GM23338 (cell line): Measurements from ENCODE around the gene MYOM3. TPM values are rescaled to one million over a fixed set of nuclear protein-coding genes. Genes with fewer than 3 reads are reported as not detected.

ENCODE experiments used
- ATAC-seq: fragments of 200-7000 bp; cut with Tn5 transposase; 3 replicates; pipeline ENCODE4 v1.9.1; 2020
- DNase-seq: peaks from one replicate; pipeline ENCODE4 v3.0.0-alpha.2; 2015; ENCODE audit warnings: low spot score
- H2AFZ ChIP-seq: fragments of 200-600 bp; sonication (generic); 2 replicates; pipeline ENCODE4 v1.8.0; 2016; ENCODE audit warnings: antibody characterized with exemption, mild to moderate bottlenecking, moderate library complexity
- H3F3A ChIP-seq: fragments of 200-600 bp; sonication (generic); replicated peaks from 2 replicates; pipeline ENCODE4 v1.8.0; 2017; ENCODE audit warnings: antibody characterized with exemption, mixed run types, low read depth
- H3K27ac ChIP-seq: fragments of 200-600 bp; sonication (generic); 2 replicates; pipeline ENCODE4 v1.6.1; 2016; ENCODE audit warnings: low read depth
- H3K27me3 ChIP-seq: fragments of 200-600 bp; sonication (generic); 2 replicates; pipeline ENCODE4 v1.8.0; 2016; ENCODE audit warnings: mild to moderate bottlenecking, mixed run types, moderate library complexity; ENCODE audit not compliant: insufficient read depth
- H3K36me3 ChIP-seq: fragments of 200-600 bp; sonication (generic); 2 replicates; pipeline ENCODE4 v1.8.0; 2016; ENCODE audit warnings: mild to moderate bottlenecking; ENCODE audit not compliant: insufficient read depth
- H3K4me1 ChIP-seq: fragments of 200-600 bp; sonication (generic); 2 replicates; pipeline ENCODE4 v1.8.0; 2016; ENCODE audit warnings: mild to moderate bottlenecking, moderate library complexity; ENCODE audit not compliant: insufficient read depth
- H3K4me2 ChIP-seq: fragments of 200-600 bp; sonication (generic); 2 replicates; pipeline ENCODE4 v1.7.1; 2017; ENCODE audit warnings: mixed run types
- H3K4me3 ChIP-seq: fragments of 200-600 bp; sonication (generic); 2 replicates; pipeline ENCODE4 v1.6.1; 2016; ENCODE audit warnings: mixed run types
- H3K79me2 ChIP-seq: fragments of 200-600 bp; sonication (generic); replicated peaks from 2 replicates; pipeline ENCODE4 v1.8.0; 2017; ENCODE audit warnings: mild to moderate bottlenecking; ENCODE audit not compliant: insufficient read depth
- H3K9me2 ChIP-seq: fragments of 200-600 bp; sonication (generic); 2 replicates; pipeline ENCODE4 v1.8.0; 2017; ENCODE audit not compliant: insufficient read depth
- H4K20me1 ChIP-seq: fragments of 200-600 bp; sonication (generic); replicated peaks from 2 replicates; pipeline ENCODE4 v1.8.0; 2017; ENCODE audit warnings: mild to moderate bottlenecking; ENCODE audit not compliant: insufficient read depth
- H3K27ac Mint-ChIP-seq: 2 replicates; pipeline ENCODE4 v1.8.0; 2020; ENCODE audit warnings: inconsistent platforms, mild to moderate bottlenecking, moderate library complexity, mixed read lengths
- H3K27me3 Mint-ChIP-seq: 3 replicates; pipeline ENCODE4 v1.8.0; 2022; ENCODE audit warnings: low read depth, mild to moderate bottlenecking, moderate library complexity, mixed read lengths, inconsistent platforms; ENCODE audit not compliant: insufficient read depth, poor library complexity
- H3K36me3 Mint-ChIP-seq: 3 replicates; pipeline ENCODE4 v1.8.0; 2021; ENCODE audit warnings: low read depth, mild to moderate bottlenecking, inconsistent platforms, moderate library complexity, mixed read lengths
- H3K4me1 Mint-ChIP-seq: 3 replicates; pipeline ENCODE4 v1.8.0; 2020; ENCODE audit warnings: mild to moderate bottlenecking, inconsistent platforms, mixed read lengths
- H3K4me3 Mint-ChIP-seq: 3 replicates; pipeline ENCODE4 v1.8.0; 2021; ENCODE audit warnings: moderate library complexity, mild to moderate bottlenecking, inconsistent platforms, mixed read lengths
- H3K9me3 Mint-ChIP-seq: 3 replicates; pipeline ENCODE4 v1.8.0; 2020; ENCODE audit warnings: moderate library complexity, mild to moderate bottlenecking, inconsistent platforms, mixed read lengths
- CREB1 ChIP-seq: fragments of 250-450 bp; sonication (Bioruptor Pico); IDR thresholded peaks from 2 replicates; pipeline ENCODE4 v1.5.0; 2020; ENCODE audit warnings: low read depth, mild to moderate bottlenecking, moderate library complexity
- CTCF ChIP-seq, 2 experiments: fragments of 200-600 bp in 1 of 2; sonication (generic) in 1 of 2; conservative IDR thresholded peaks; 2 replicates each; pipeline versions ENCODE4 v1.5.1 to v1.6.1; 2016 to 2017; ENCODE audit warnings: antibody characterized with exemption in 2 of 2, low read depth in 2 of 2, mild to moderate bottlenecking in 2 of 2, moderate library complexity in 1 of 2
- ETS1 ChIP-seq: IDR thresholded peaks from 2 replicates; pipeline ENCODE4 v1.6.1; 2016; ENCODE audit warnings: antibody characterized with exemption
- EZH2 ChIP-seq: fragments of 200-600 bp; sonication (generic); IDR thresholded peaks from one replicate; pipeline ENCODE4 v1.8.0; 2017; ENCODE audit warnings: antibody characterized with exemption, mild to moderate bottlenecking, low read depth; ENCODE audit not compliant: unreplicated experiment
- EZH2phosphoT487 ChIP-seq: fragments of 200-600 bp; sonication (generic); IDR thresholded peaks from one replicate; pipeline ENCODE4 v1.8.1; 2018; ENCODE audit warnings: antibody characterized with exemption; ENCODE audit not compliant: unreplicated experiment
- JUNB ChIP-seq: IDR thresholded peaks from one replicate; pipeline ENCODE4 v1.6.1; 2016; ENCODE audit warnings: antibody characterized with exemption; ENCODE audit not compliant: unreplicated experiment
- NANOG ChIP-seq: IDR thresholded peaks from 2 replicates; pipeline ENCODE4 v1.6.1; 2016; ENCODE audit warnings: antibody characterized with exemption, borderline replicate concordance
- POLR2AphosphoS5 ChIP-seq: IDR thresholded peaks from 2 replicates; pipeline ENCODE4 v1.6.1; 2016; ENCODE audit warnings: antibody characterized with exemption, low read depth
- REST ChIP-seq: IDR thresholded peaks from one replicate; pipeline ENCODE4 v1.6.1; 2018; ENCODE audit warnings: antibody characterized with exemption; ENCODE audit not compliant: unreplicated experiment
- STAT1 ChIP-seq: IDR thresholded peaks from one replicate; pipeline ENCODE4 v1.6.1; 2016; ENCODE audit warnings: antibody characterized with exemption; ENCODE audit not compliant: unreplicated experiment
- ZNF114 ChIP-seq: fragments of 250-450 bp; sonication (Bioruptor Pico); IDR thresholded peaks from 2 replicates; pipeline ENCODE4 v1.5.0; 2020; ENCODE audit warnings: mild to moderate bottlenecking, moderate library complexity
- ZNF331 ChIP-seq: fragments of 250-450 bp; sonication (Bioruptor Pico); IDR thresholded peaks from 2 replicates; pipeline ENCODE4 v1.5.0; 2020; ENCODE audit warnings: low read depth, mild to moderate bottlenecking, moderate library complexity
- ZNF462 ChIP-seq: fragments of 250-450 bp; sonication (Bioruptor Pico); IDR thresholded peaks from 2 replicates; pipeline ENCODE4 v1.5.0; 2020; ENCODE audit warnings: mild to moderate bottlenecking, moderate library complexity
- polyA plus RNA-seq: library from polyadenylated mRNA; unstranded; fragments of >200 nt; fragmentation: Nextera tagmentation; extraction: Ambion mirVana; gene quantifications from 2 replicates; pipeline ENCODE4 v1.2.1, GENCODE V29; 2016
- total RNA-seq: library from RNA; depleted of rRNA; stranded (reverse); fragments of >200 nt; shearing (Covaris generic); gene quantifications from 2 replicates; pipeline ENCODE4 v1.2.3, GENCODE V29; 2014

MYOM3 gene
- total and polyA plus RNA-seq, 2 experiments from 2014 or later, result not detected

- Mint-ChIP-seq H3K9me3 (no peaks in the 10 kb centered on the region), H3K27me3 (peaks cover 8% of the 10 kb centered on the region), H3K36me3 (no peaks in the 10 kb centered on the region), H3K27ac (no peak overlapping the region), H3K4me3 (no peak overlapping the region), H3K4me1 (no peaks in the 10 kb centered on the region)
- DNase-seq (no peak), ATAC-seq (no peak)
- no peaks in the 10 kb centered on the region for H3K9me2 ChIP-seq
- TF ChIP-seq POLR2AphosphoS5 (no peak), ZNF331 (no peak), EZH2 (no peak), ZNF114 (no peak), ZNF462 (CRISPR knock-in tag) (no peak), CTCF (conservative IDR thresholded peaks at IDR 0.05; ENCODE audit: low read depth in 2 of 2) (no peak), JUNB (no peak), REST (no peak), STAT1 (no peak), NANOG (no peak), ETS1 (no peak), EZH2phosphoT487 (no peak), CREB1 (no peak)
- no peak overlapping the region for H3K4me2 ChIP-seq
- H4K20me1 ChIP-seq, result no peaks in the 10 kb centered on the region
- H3K4me1 ChIP-seq, result no peaks in the 10 kb centered on the region
- no peaks in the 10 kb centered on the region for H3F3A ChIP-seq
- no peak overlapping the region for H2AFZ ChIP-seq
- no peaks in the 10 kb centered on the region for H3K36me3 ChIP-seq
- no peak overlapping the region for H3K4me3 ChIP-seq
- no peak overlapping the region for H3K27ac ChIP-seq
- H3K27me3 ChIP-seq, result no peaks in the 10 kb centered on the region
- no peaks in the 10 kb centered on the region for H3K79me2 ChIP-seq
Observed at GRCh38 chr1:24121406-24121805, 9.5 kb upstream of the MYOM3 start.
